ENCODE measurements around the gene ALX4.

ALX4 gene

DNA sequence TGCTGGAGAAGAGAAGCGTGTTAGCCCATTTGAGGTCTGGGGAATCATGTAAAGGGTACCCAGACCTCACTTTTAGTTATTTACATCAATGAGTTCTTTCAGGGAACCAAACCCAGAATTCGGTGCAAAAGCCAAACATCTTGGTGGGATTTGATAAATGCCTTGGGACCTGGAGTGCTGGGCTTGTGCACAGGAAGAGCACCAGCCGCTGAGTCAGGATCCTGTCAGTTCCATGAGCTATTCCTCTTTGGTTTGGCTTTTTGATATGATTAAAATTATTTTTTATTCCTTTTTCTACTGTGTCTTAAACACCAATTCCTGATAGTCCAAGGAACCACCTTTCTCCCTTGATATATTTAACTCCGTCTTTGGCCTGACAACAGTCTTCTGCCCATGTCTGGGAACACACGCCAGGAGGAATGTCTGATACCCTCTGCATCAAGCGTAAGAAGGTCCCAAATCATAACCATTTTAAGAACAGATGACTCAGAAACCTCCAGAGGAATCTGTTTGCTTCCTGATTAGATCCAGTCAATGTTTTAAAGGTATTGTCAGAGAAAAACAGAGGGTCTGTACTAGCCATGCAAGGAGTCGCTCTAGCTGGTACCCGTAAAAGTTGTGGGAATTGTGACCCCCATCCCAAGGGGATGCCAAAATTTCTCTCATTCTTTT, 65.2 kb downstream of the ALX4 start:
- DNase-seq (ENCODE audit: low read depth): no peak

DNA sequence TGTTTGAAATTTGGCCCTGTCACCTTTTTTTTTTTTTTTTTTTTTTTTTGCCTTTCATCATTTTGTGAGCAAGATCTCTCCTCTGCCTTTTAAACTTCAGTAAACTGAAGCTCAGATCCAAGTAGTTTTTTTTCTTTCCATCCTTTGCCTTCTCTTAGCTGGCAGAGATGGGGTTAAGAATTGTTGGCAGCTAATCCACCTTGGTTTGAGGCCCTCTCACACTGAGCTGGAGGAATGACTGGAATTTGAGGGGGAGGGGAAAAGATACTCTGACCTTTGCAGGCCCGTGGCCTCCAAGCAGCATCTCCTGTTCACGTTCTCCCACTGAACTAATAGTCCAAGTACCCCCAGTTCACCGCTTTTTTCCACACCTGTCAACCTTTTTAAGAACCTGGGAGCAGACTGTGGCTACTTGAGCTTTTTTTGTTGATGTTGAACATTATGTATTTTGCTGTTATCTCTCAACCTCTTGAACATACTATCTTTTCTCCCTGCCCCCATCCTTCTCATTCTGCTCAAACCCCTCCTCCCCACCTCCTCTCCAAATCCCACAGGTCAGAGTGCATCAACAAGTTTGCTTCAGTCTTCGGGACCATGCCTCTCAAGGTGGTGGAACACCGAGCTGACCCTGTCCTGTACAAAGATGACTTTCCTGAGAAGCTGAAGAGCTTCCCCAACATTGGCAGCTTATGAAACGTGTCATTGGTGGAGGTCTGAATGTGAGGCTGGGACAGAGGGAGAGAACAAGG, 66.2 kb downstream of the ALX4 start:
- no peak for DNase-seq (ENCODE audit: low read depth)

DNA sequence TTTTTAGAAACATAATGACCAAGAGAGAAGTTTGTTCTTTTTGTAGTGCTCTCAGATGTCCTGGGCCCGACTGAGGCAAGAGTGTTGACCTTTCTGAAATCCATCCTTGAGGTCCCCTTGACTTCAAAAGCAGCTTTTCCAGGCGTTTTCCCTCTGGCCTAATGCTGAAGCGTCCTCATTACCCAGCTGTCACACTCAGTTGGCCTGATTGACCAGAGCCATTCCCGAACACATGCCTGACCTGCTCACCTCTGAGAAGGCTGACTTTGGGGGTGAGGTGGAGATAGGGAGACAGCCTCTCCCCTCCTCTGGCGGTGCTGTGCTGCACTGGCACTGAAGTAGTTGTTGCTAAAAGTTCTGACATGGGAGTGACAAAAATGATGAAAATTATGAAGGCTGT, 66.9 kb downstream of the ALX4 start:
- DNase-seq (ENCODE audit: low read depth): no peak

GRCh38 chr11:44241851-44242250, 68.1 kb downstream of the ALX4 start:
- DNase-seq (ENCODE audit: low read depth): no peak

- no peak for DNase-seq (ENCODE audit: low read depth)
Observed at GRCh38 chr11:44237156-44237555, 72.8 kb downstream of the ALX4 start.

DNA sequence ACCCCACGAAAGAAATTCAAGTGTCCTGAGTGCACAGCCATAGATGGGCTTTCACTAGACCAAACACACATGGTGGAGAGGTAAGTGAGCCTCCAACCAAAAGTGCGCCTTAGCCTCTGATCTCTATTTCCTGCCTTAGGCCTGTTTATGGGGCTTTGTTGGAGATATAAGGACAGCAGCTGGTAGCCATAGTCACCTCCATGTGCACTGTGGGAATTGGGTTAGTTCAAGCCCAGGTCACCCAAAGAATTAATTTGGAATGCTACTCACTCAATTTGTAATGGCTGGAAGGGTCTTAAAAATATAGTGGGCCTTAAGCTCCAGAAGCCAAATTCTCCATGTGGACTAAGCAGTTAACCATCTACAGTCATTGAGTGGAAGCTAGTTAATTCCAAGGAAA, 73.6 kb downstream of the ALX4 start:
- no peak for DNase-seq (ENCODE audit: low read depth)

GRCh38 chr11:44235765-44236201, 74.2 kb downstream of the ALX4 start:
- DNase-seq (ENCODE audit: low read depth): no peak

DNA sequence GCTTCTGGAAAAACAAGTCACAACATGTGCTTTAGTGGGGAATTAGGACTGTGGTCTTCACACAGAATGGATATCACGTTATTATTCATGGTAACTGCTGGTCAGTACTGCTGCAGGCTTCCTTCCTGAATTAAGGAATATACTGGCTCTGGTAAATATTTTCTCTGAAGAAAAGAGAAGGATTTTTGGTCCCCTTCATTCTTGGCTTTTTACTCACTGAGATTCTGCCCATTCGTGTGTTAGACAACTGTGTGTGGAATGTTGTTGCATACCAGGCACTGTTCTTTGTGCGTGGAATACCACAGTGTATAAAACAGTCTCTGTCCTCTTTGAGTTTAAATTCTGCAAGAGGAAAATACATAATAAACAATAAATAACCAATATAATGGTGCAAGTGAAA, 80.3 kb downstream of the ALX4 start:
- DNase-seq (ENCODE audit: low read depth): no peak

DNA sequence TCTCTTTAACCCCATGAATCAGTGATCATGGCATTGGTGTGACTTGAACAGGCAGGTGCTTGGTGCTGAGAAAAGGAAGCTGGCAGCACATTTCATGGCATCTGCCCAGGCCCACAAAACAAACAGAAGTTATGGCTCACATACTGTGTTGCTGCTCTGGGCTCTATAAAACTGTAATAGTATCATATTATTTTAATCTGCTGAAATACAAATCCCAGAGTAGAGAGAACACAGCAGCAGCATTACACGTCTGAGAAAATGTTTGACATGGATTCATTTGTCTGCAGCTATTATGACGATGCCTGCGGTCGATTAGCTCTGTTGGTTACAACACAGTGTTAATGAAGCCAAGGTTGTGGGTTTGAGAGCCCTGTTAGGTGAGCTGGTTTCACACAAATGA, 80.8 kb downstream of the ALX4 start:
- DNase-seq (ENCODE audit: low read depth): no peak

DNA sequence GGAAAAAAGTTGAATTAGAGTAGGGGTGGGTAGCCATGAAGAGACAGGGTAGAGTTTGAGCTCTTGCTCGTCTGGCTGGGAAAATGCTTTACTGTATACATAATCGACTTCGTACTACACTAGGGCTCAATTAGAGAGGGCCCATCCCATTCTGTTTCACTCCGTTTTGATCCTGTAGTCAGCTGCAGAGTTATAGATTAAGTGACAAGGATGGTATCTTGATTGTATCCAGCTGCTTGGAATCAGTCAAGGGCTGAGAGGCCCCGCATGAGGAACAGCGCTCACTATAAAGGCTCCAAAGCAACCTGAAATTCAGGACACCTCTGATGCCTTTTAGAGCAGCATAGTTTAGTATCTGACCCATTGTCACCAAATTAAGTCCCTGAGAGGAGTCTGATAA, 81.6 kb downstream of the ALX4 start:
- DNase-seq (ENCODE audit: low read depth): no peak

DNA sequence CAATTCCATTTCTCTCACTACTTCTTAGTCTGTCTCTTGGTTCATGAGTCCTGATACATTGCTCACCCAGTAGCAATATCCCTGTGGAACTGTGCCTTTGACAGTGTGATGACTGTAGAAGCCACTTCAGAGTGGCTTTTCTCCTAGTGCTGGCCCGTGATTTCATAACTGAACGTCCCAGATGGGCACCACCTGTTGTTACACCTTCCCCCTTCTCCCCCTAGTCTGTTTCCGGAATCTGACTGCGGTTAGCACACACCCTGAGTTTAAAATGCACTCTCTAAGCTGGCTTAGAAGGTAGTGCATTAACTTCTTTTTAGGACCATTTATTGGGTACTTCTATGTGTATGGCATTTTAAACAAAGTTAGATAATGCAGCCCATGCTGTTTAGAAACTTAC, 83.0 kb downstream of the ALX4 start:
- no peak for DNase-seq (ENCODE audit: low read depth)

DNA sequence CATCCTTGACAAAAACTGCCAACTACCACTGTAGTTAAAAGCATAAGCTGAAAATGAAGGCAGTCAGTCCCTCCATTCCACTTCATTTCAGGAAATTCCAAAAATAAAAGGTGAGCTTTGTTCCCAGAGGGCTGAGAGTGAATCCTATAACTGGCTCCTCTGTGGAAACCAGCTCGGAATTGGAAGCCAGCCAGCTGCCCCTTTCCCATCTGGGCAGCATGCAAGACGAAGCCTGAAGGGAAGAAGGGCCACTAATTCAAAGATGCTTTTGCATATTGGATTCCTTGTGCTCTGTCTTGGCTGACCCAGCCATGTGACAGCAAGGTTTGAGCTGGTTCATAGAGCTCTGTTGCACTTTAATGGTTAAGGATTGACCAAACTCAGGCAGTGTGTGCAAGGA, 83.4 kb downstream of the ALX4 start:
- DNase-seq (ENCODE audit: low read depth): no peak

DNA sequence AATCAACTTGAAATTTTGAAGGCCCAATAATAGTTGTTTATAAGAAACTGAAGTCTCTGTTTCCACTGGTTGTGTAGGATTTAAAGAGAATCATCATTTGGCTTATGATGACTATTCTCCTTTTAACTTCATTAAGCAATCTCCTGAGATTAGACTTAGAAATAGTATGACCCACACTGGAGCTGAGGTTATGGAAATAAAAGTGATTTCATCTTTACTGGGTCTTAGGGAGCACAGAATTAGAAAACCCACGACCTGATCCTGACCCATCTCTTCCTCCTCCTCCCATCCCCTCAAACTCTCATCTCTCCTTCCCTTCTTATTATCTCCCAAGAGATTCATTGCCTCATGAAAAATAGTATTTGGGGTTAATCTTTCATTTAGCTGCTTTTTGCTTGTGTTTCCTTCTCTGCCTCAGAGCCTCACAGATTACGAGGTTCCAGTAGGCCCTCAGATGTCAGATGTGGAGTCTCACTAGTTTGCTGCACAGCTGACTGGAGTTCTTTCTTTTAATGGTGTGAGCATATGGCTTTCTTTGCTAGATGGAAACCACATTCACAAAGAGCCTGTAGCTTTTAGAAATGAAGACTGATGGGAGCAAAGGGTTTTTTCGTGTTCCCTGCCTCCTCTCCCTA, 85.0 kb downstream of the ALX4 start:
- no peak for DNase-seq (ENCODE audit: low read depth)

- DNase-seq (ENCODE audit: low read depth): no peak
Observed at GRCh38 chr11:44223238-44223637, 86.7 kb downstream of the ALX4 start.

- no peak for DNase-seq (ENCODE audit: low read depth)
Observed at GRCh38 chr11:44221992-44222391, 87.9 kb downstream of the ALX4 start.

GRCh38 chr11:44221456-44221855, 88.5 kb downstream of the ALX4 start:
- no peak for DNase-seq (ENCODE audit: low read depth)

DNA sequence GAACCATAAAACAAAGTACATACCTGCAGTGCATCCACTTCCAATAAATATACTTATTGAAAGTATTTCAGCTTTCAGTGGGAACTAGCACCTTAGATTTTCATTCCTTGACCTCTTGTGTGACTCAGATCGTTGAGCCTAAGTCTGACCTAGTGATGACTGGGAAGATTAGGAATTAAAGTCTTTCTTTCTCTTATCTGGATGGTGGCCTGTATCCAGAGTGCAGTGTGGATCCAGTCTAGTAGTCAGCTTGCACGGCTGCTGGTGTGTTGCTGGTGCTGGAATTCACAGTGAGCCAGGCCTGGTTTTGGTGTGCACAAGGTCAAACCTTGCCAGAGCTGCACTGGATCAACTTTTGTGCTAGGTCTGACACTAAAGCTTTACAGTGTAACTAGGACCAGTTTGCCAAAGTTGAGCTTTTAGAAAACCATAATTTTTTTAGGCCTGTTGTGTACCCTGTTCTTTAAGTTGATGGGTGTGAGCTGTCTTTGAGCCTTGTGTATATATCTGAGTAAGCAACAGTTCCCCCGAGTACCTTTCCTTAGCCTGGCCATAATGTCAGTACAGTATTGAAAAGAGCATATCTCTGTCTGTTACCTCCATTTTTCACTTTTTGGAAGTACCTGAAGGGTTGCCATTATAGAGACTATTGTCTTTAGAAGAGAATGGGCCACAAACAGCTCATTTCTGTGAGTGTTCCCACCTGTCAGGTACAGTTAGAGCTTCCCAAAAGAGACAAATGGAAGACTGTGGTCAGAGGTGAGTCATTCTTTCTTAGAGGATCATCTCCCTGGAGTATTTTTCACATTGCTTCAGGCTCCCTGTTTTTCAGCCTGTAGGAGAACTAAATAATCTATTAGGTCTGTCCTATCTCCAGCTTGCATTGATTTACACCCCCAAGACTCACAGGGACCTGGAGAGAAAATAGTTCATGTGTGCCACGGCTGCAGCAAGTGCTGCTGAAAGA, 89.8 kb downstream of the ALX4 start:
- DNase-seq (ENCODE audit: low read depth): no peak

DNA sequence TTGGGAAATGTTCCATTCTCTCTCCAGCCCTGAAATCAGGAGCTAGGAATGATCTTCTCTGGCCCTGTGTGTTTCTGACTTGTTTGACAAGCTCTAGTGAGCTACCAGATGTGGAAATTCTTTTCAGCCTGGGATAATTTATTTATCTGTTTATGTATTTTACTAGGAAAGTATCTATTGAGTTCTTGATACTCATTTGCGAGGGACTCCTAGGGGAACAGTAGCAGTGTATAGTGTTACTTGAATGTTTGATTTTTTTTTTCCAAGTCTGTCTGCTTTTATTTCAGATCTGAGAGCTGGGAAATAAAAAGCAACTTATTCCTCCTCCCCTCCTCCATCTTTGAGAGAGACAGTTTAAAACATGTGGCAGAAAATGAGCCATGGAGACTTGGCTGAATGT, 92.5 kb downstream of the ALX4 start:
- DNase-seq (ENCODE audit: low read depth): no peak

DNA sequence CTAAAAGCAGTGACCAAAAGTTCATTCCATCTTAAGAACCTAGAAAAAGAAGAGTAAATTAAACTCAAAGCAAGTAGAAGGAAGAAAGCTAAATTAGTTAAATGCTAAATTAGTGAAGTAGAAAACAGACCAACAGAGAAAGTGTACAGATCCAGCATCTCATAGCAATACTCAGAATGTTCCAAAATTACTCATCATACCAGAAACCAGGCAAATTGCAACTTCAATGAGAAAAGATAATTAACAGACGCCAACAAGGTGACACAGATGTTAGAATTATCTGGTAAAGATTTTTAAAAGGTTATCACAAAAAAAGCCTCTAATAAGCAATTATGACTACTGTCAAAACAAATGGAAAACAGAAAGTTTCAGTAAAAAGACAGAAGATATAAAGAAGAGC, 96.8 kb downstream of the ALX4 start:
- DNase-seq (ENCODE audit: low read depth): no peak

- DNase-seq (ENCODE audit: low read depth): no peak
Observed at GRCh38 chr11:44212128-44212527, 97.8 kb downstream of the ALX4 start.
